GM10266 (cell line): ENCODE measurements around the gene PUM2.

Experiments used
- DNase-seq: peaks from one replicate; pipeline ENCODE4 v3.0.0; 2012; ENCODE audit errors: extremely low spot score
- TF ChIP-seq, protein P1 (sequence below): IDR thresholded peaks from 2 replicates; pipeline ENCODE4 v1.5.1; 2012; ENCODE audit warnings: mild to moderate bottlenecking, low read depth; ENCODE audit not compliant: control insufficient read depth, insufficient read depth; ENCODE audit errors: missing control alignments

The PUM2 gene

GRCh38 chr2:20317690-20318089 lies 33.0 kb downstream of the PUM2 start:
- no peak for DNase-seq
- TF ChIP-seq, protein P1, sequence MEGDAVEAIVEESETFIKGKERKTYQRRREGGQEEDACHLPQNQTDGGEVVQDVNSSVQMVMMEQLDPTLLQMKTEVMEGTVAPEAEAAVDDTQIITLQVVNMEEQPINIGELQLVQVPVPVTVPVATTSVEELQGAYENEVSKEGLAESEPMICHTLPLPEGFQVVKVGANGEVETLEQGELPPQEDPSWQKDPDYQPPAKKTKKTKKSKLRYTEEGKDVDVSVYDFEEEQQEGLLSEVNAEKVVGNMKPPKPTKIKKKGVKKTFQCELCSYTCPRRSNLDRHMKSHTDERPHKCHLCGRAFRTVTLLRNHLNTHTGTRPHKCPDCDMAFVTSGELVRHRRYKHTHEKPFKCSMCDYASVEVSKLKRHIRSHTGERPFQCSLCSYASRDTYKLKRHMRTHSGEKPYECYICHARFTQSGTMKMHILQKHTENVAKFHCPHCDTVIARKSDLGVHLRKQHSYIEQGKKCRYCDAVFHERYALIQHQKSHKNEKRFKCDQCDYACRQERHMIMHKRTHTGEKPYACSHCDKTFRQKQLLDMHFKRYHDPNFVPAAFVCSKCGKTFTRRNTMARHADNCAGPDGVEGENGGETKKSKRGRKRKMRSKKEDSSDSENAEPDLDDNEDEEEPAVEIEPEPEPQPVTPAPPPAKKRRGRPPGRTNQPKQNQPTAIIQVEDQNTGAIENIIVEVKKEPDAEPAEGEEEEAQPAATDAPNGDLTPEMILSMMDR: no peak

GRCh38 chr2:20317197-20317596 lies 33.4 kb downstream of the PUM2 start:
- no peak for DNase-seq
- TF ChIP-seq, protein P1: no peak

DNA sequence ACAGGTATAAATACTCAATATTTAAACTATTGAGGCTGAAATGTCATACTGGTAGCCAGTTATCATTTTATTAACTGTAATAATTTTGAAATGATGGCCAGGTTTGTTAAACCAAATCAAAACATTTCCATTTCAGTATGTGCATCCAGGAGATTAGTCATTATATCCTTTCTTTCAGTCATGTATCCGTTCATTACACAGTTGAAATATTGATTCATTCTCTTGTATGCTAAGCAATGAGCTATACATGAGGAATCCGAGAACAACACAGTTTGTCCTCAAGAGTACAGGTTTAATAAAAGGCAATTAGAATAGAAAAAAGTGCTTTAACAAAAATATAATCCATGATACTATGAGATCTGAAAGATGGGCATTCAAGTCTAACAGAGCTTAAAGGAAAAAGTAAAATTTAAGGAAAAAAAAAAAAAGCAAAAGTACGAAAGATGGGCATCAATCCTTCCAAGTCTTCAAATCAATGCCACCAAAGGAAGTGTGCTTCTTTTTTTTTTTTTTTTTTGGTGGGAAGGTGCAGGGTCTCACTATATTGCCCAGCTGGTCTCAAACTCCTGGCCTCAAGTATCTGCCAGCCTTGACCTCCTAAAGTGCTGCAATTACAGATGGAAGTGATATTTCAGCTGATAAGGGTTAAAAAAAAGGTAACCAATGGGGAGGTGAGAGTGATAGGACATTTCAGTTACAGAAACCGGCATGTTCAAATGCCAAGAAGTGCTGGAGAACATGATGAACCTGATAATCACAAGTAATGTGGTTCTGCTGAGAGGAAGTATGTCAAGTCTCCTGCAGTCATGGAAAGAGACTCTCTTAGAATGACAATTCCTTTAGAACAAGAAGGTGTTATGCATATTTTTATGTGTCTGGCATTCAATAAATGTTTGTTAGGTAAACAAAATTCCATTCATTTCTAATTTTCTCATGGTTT lies 35.8 kb downstream of the PUM2 start:
- no peak for DNase-seq
- TF ChIP-seq, protein P1: no peak

GRCh38 chr2:20313659-20314058 lies 37.0 kb downstream of the PUM2 start:
- TF ChIP-seq, protein P1: no peak
- no peak for DNase-seq

DNA sequence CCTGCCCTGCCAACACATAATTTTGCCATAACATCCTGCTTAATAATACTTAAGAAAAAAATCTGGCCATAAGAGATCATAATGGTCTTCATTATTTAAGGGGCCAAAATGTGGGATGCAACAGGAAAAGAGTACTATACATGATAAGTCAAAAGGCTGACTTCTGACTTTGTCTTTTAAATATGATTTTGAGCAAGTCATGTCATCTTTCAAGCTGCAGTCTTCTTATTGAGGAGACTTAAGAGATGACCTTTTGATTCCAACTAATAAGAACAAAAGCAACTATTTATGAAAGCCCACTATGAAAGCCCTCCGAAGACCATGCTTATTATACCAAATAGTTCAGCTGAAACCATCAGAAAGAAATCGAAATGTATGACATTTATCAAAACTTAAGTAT lies 41.6 kb downstream of the PUM2 start:
- TF ChIP-seq, protein P1: no peak
- DNase-seq: no peak

DNA sequence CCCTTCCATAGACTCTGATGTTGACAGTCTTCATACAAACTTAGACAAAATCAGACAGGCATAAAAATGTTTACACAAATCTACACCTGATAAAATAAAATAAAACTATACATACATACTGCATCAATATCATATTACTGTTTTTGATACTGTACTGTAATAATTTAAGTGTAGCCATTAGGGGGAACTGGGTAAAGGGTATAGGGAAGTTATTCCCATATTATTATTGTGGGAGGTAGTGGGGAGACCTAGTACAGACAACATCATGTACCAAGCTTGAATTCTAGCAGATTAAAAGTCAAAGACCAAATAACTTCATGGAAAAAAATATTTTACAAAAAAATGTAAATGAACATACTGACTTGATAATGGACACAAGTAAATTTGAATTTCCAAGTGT lies 43.3 kb downstream of the PUM2 start:
- DNase-seq: no peak
- TF ChIP-seq, protein P1: no peak

DNA sequence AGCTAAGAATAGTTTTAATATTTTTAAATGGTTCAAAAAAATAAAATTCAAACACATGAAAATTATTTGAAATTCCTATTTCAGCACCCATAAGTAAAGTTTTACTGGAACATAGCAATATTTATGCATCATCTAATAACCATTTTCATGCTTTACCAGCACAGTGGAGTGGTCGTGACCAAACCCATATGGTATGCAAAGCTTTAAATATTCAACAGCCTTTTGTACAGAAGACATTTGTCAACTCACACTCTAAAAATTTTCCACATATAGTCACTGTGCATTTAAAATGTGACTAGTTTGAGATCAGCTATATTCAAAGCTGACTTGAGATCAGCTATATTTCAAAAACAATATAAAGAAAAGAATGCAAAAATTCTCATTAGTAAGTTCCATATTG lies 46.2 kb downstream of the PUM2 start:
- DNase-seq: no peak
- TF ChIP-seq, protein P1: no peak
